Measurements from ENCODE around the gene GJB2. TPM values are rescaled to one million over a fixed set of nuclear protein-coding genes. Genes with fewer than 3 reads are reported as not detected.

The GJB2 gene
- total and polyA plus RNA-seq, 2 of the 8 experiments (the other 6 are each of a cell fraction or from before 2014, with no cell fraction given), result 0.20 to 0.21 TPM

DNA sequence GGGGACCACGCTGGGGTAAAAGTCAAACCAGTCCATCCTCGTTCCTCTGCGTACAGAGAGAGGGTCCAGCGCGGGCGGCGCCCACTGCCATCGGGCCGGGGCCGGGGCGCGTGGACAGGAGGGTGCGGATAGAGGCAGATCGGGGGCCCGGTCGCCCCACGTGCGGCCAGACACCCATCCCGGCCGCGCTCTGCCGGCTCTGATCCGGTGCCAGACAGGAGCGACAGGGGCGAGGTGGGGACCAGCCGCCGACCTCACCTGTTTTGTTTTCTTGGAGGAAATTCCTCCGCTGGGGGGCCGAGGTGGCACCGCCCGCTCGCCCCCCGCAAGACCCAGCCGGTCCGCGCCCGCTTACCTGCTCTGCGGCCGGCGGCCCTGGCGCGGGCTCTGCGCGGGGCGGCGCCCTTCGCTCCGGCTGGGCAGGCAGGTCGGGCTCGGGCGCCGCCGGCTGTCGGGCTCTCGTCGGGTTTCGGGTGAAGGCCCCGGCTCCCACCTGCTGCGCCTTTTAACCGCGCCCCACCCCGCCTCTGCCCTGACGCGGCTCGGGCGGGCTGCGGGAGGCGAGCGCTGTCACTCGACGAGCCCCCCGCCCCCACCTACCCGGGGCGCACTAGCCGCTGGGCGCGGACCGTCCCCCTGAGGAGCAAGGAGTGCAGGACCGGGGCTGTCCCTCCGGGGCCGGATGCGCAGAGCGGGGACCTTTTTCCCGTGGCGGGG, 39.3 kb upstream of the GJB2 start, which contains the start of gene GJB6:
TSS of gene GJB6 (minus strand) at position 481 of the 717 bp plus-strand sequence. CDS start 8,839 bp downstream, outside the sequence.
- H3K9ac ChIP-seq (replicated peaks in 1 of 4; ENCODE audit: extremely low read depth in 1 of 4, low read depth in 3 of 4, low read length in 3 of 4), result peak within 1 kb of the TSS in 1 of 4 experiments; percentile 41; a peak in 1 of 7 replicates
- H4K8ac ChIP-seq (ENCODE audit: extremely low read depth, insufficient read depth, low read length), result peak within 1 kb of the TSS; percentile 62; the same call in 1 of the 2 replicates
- H2BK12ac ChIP-seq (ENCODE audit: low read depth, low read length), result no peak within 1 kb of the TSS
- H3K18ac ChIP-seq (ENCODE audit: extremely low read depth, low read length), result no peak within 1 kb of the TSS
- H4K20me1 ChIP-seq (replicated peaks in 1 of 2; ENCODE audit: control insufficient read depth in 1 of 2, insufficient read depth in 2 of 2, low read length in 2 of 2), result peaks cover 0 to 10% of the 10 kb centered on the region in 2 experiments
- H2BK15ac ChIP-seq (ENCODE audit: low read length), result no peak within 1 kb of the TSS
- peak; percentile 5 to 72 for DNase-seq (ENCODE audit: low read depth in 1 of 2, low spot score in 2 of 2)
- H4K91ac ChIP-seq (replicated peaks; ENCODE audit: insufficient read length, low read length), result no peak within 1 kb of the TSS
- no peak within 1 kb of the TSS for H2AFZ ChIP-seq (ENCODE audit: low read length)
- H2BK120ac ChIP-seq (replicated peaks; ENCODE audit: low read depth, low read length), result no peak within 1 kb of the TSS
- peaks cover 0 to 7% (median 2%) of the 10 kb centered on the region in 4 experiments; a peak in 4 of 7 replicates for H3K4me1 ChIP-seq (replicated peaks in 1 of 4; ENCODE audit: control insufficient read depth in 3 of 4, insufficient read depth in 4 of 4, low read length in 3 of 4)
- no peak for FAIRE-seq
- H3K79me2 ChIP-seq (ENCODE audit: control insufficient read depth in 1 of 2, insufficient read depth in 2 of 2, low read length in 2 of 2), result no peaks in the 10 kb centered on the region
- ChIA-PET POLR2A (ENCODE audit: partially characterized antibody) (no interaction called here), CTCF (ENCODE audit: partially characterized antibody) (interaction anchor here (1.5 kb wide), 1 partner anchor 23 kb away, joined by 3 read pairs; no protein-coding TSS in a partner anchor)
- H2BK5ac ChIP-seq (ENCODE audit: low read depth, low read length), result no peak within 1 kb of the TSS
- H3K79me1 ChIP-seq (ENCODE audit: low read depth, low read length), result no peaks in the 10 kb centered on the region
- peaks cover 0 to 2% (median 0%) of the 10 kb centered on the region in 4 experiments; a peak in 1 of 8 replicates for H3K36me3 ChIP-seq (ENCODE audit: control insufficient read depth in 2 of 4, insufficient read depth in 4 of 4, low read length in 3 of 4)
- H3K23me2 ChIP-seq (ENCODE audit: low read depth, low read length), result peaks cover 5% of the 10 kb centered on the region
- H3K23ac ChIP-seq (ENCODE audit: insufficient read length), result no peak within 1 kb of the TSS
- peak within 1 kb of the TSS; percentile 16 to 61 (median 36); a peak in 7 of 8 replicates for H3K4me3 ChIP-seq (ENCODE audit: extremely low read depth in 1 of 4, insufficient read depth in 2 of 4, low read depth in 3 of 4, low read length in 4 of 4)
- H3K4ac ChIP-seq (replicated peaks; ENCODE audit: insufficient read length, low read depth, low read length), result no peak within 1 kb of the TSS
- H3K14ac ChIP-seq (ENCODE audit: insufficient read length), result no peak within 1 kb of the TSS
- H3K27ac ChIP-seq (ENCODE audit: low read depth, low read length), result no peak within 1 kb of the TSS
- no peak within 1 kb of the TSS for H3K56ac ChIP-seq (replicated peaks; ENCODE audit: insufficient read length, low read depth, low read length)
- H3K27me3 ChIP-seq (replicated peaks in 1 of 4; ENCODE audit: control insufficient read depth in 3 of 4, extremely low read depth in 1 of 4, insufficient read depth in 3 of 4, low read length in 3 of 4), result peaks cover 30 to 55% (median 47%) of the 10 kb centered on the region in 4 experiments
- H3K9me3 ChIP-seq (ENCODE audit: insufficient read depth in 2 of 2, low read depth in 1 of 2, low read length in 1 of 2), result no peaks in the 10 kb centered on the region
- no peak within 1 kb of the TSS for H2AK5ac ChIP-seq (ENCODE audit: low read depth, low read length)
- H4K5ac ChIP-seq (ENCODE audit: insufficient read length, low read depth, low read length), result no peak within 1 kb of the TSS
- peak within 1 kb of the TSS; percentile 67 to 91 for H3K4me2 ChIP-seq (ENCODE audit: insufficient read depth in 1 of 2, low read depth in 2 of 2, low read length in 2 of 2)
- 2% methylated on average over 41 of the region's 85 CpGs; no CpG with 5 or more reads in 1 of the 2 experiments for WGBS, 2 experiments (ENCODE audit: extremely low coverage in 1 of 2, insufficient coverage in 1 of 2, insufficient read length in 1 of 2, insufficient replicate concordance in 2 of 2, low coverage in 1 of 2, low lambda C conversion rate in 2 of 2, missing lambda C conversion rate in 1 of 2)
- H2BK20ac ChIP-seq (ENCODE audit: low read length), result no peak within 1 kb of the TSS
- no peak for TF ChIP-seq EGR1 (IDR thresholded peaks at IDR 0.05; ENCODE audit: borderline replicate concordance, low read depth, low read length)
